NCI-H1436 (cell line): ENCODE results near the gene BCL2L12.

Experiments used
- DNase-seq: peaks from one replicate; lab custom pipeline; 2025; lab: John Stamatoyannopoulos, UW

Gene BCL2L12

DNA sequence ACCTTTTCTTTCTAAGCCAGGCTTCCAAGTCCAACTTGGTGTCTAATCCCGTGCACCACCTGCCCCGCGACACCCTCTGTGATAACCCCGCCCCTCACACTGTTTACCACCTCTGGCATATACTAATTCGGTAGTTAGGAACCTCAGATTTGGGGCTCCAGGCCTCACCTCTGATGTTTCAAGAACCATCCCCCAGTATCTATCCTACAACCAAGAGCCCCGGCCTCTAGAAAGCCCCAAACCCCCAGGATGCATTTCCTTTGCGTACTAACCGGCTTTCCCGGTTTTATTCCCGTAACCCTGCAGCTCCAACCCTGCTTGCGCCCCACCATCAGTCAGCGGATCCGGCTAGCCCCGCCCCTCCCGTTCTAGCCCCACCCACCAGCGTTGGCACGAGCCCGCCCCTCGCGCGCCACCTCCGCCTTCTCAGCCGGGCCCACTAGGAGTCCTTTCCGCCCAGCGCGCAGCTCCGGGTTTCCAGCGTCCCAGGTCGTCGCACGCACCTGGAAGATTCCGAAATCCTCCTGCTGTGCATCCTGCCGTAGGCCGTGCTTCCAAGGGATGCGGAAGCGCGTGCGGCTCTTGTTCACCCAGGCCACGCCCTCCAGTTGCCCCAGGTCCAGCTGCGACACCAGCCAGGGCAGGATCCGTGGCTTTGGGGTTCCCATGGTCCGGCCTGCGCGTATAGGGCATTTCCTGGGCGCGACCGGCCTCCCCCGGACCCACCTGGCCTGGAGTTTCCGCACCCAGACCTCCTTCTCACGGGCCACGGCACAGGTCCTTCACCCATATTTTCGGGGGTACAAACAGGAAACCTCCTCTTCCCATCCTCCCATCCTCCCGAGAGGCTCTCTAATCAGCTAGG is 1.3 kb upstream of the BCL2L12 start:
- peak; percentile 86 for DNase-seq

DNA sequence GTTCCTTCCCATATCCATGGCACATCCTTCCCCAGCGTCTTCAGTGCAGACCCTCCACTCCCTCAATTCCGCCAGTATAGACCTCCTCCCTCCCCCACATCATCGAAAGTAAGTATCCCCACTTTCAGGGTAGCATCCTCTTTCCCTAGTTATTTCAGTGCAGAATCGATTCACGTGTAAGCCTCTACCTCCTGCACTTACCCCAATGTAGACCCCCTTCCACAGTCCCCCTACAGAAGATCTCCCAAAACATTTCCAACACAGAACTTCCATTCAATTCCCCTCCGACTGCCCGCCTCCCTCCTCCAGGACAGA is 740 bp upstream of the BCL2L12 start:
- no peak for DNase-seq

GRCh38 chr19:49666120-49666444 is 349 bp downstream of the BCL2L12 start:
- no peak for DNase-seq

- no peak for DNase-seq
Measured at GRCh38 chr19:49667473-49667872, 1.7 kb downstream of the BCL2L12 start.

DNA sequence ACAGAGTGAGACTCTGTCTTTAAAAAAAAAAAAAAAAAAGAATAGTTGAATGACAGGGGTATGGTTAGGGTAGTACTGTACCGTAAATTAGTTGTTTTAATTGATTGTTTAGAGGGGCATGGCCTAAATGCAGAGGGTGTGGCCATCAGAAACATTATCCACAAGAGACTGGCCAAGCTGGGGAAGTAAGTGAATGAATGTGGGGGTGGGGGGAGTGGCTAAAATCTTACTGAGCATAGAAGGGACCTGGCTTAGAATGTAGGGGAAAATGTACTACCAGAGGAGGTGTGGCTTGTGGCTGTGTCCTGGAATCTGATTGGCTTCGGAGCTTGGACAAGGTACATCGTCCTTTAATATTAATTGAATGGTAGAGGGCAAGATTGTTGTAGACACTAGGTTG is 3.8 kb downstream of the BCL2L12 start:
- DNase-seq: no peak

DNA sequence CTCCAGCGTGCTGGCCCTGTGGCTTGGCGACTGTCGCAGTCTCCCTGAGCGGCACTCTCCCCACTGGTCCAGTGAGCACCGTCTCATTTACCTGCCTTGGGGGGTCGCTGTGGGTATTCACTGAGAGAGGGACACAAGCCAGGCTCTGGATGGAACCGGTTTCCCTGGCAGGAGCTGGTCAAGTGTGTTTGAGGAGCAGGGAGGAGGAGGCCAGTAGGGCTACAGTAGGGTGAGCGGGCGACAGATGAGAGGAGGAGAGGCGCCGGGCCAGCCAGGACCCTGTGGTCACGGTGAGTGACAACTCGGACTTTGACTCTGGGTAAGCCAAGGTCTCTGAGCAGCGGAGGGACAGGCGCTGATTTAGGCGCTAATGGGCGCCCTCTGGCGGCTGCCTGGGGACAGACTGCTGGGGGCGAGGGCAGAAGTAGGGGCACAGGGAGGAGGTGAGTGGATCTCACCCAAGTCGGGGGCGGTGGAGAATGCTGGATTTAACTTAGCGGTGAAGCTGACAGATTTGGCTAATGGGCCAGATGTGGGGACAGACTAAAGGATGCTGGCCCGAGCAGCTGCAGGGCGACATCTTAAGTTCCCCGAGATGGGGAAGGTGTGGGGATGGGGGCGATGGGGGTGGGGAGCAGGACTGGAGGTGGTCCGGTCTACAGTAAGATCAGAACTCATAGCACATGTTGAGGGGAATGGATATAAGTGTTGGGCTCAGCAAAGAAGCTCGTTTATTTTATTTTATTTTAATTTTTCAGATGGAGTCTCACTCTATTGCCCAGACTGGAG is 6.6 kb downstream of the BCL2L12 start:
- DNase-seq: peak; percentile 84

- DNase-seq: peak; percentile 95
Measured at GRCh38 chr19:49676136-49676783, 10.5 kb downstream of the BCL2L12 start.

GRCh38 chr19:49676784-49677230 is 11.1 kb downstream of the BCL2L12 start:
- peak; percentile 100 for DNase-seq

- peak; percentile 60 for DNase-seq
Measured at GRCh38 chr19:49677231-49677900, 11.6 kb downstream of the BCL2L12 start, which contains the start of gene PRMT1. PRMT1 (plus strand) TSS chr19:49677271; CDS start chr19:49677281, 10 bp downstream.

DNA sequence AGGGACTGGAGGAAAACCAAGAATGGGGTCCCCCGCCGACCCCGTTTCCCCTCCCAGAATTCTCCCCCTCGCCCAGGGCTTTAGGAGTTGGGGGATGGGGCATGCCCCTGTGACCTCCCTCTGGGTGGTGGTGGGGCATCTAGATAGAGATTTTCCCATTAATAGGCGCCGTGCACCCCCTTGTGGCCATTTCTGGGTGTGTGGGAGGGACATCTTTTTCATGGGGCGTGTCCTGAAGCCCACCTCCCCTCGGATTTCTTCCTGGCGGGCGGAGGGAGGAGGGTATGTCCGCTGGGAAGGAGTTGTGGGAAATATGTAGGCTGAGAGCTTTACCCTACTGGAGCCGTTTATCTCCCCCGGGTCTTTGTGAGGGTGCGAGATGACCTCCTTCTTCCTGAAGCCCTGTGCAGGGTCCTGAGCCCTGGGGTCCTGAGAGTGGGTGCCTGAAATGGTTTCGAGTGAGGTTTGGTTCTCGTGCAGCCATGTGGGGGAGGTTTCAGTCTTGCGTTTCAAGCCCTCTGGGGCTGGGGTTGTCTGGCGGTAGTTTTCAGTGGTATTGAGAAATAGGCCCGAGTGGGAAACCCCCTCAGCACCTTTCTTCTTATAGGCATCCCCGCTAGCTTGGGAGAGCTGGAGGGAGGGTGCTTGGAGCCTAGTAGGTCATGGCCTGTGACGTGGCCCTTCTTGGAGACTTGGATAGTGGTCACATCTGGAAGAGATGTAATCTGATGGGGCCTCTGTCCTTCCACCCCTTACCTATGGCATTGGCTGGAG is 12.4 kb downstream of the BCL2L12 start:
- peak; percentile 68 for DNase-seq

GRCh38 chr19:49678985-49679770 is 13.4 kb downstream of the BCL2L12 start:
- DNase-seq: no peak

DNA sequence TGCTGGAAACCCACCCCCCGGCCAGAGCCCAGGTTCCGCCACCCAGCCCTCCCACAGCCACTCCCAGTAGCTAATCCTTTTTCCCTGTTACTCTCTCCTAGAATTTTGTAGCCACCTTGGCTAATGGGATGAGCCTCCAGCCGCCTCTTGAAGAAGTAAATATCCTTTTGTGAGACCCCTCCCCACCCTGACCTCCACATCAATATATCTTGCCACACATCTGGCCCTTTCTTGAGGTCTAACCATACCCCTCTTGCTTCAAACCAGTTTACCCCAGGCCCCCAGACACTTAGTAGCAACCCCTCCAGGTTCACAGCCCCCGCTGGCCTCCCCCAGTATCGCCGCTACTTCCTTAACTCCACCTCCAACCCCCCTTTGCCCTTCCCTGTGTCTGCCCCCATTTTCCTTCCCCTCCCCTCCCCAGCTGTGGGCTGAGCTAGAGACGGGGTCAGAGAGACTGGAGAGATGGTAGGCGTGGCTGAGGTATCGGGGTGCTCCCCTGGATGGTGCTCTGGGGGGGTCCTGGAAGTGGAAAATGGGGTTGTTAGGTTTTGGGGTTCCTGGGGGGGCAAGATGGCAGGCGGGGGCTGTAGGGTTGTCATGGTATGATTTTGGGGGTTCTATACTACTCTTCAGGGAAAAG is 14.2 kb downstream of the BCL2L12 start:
- no peak for DNase-seq

DNA sequence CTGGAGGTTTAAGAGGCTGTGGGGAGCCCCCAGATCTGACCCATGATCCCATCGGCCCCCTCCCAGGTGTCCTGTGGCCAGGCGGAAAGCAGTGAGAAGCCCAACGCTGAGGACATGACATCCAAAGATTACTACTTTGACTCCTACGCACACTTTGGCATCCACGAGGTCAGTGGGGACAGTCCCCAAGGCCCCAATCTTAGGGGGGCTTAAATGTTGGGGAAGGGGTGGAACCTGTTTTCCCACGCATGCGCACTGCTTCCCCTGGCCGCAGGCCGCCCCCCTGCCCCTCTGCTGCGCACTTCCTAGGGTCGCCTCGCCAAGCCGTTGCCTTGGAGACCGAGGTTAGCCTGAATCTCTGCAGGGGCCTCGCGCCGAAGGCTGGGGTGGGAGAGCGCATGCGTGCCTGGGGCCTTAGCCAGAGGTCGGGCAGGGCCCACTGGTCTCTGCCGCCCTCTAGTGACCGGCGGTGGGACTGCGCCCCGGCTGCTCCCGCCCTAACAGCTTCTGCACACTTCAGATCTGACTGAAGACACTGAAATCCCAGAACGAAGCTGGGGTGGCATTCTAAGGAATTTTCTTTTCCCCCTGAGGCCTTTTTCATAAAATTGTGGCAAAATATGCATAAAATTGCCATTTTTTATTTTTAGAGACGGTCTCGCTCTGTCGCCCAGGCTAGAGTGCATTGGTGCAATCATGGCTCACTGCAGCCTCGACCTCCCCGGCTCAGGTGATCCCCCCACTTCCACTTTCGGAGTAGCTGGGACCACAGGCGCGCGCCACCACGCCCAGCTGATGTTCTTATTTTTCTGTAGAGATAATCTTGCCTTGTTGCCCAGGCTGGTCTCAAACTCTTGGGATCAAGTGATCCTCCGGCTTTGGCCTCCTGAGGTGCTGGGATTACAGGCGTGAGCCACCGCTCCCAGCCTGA is 15.0 kb downstream of the BCL2L12 start:
- DNase-seq: peak; percentile 92

DNA sequence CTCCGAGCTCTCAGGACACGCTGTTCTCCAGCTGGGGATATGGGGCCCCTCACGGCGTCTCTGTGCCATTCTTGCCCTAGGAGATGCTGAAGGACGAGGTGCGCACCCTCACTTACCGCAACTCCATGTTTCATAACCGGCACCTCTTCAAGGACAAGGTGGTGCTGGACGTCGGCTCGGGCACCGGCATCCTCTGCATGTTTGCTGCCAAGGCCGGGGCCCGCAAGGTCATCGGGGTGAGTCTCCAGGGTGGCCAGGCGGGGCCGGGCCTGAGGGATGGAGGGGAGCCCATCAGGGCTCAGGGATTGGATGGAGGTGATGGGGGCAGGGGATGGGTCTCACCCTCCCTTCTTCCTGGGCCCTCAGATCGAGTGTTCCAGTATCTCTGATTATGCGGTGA is 16.1 kb downstream of the BCL2L12 start:
- DNase-seq: no peak

GRCh38 chr19:49682274-49682673 is 16.5 kb downstream of the BCL2L12 start:
- DNase-seq: no peak

DNA sequence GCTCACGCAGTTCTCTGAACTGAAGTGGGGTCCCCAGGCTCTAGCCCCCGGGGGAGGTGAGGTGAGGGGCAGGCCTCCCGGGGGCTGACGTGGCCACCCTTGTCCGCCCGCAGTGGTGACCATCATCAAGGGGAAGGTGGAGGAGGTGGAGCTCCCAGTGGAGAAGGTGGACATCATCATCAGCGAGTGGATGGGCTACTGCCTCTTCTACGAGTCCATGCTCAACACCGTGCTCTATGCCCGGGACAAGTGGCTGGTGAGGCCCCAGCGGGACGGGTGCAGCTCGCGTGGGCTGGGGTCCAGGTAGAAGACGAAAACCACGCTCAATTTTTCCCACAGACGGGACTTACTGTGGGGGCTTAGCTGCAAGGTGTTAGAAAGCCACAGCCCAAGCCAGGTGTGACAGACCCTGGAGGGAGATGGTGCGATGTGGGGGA is 18.1 kb downstream of the BCL2L12 start:
- no peak for DNase-seq

DNA sequence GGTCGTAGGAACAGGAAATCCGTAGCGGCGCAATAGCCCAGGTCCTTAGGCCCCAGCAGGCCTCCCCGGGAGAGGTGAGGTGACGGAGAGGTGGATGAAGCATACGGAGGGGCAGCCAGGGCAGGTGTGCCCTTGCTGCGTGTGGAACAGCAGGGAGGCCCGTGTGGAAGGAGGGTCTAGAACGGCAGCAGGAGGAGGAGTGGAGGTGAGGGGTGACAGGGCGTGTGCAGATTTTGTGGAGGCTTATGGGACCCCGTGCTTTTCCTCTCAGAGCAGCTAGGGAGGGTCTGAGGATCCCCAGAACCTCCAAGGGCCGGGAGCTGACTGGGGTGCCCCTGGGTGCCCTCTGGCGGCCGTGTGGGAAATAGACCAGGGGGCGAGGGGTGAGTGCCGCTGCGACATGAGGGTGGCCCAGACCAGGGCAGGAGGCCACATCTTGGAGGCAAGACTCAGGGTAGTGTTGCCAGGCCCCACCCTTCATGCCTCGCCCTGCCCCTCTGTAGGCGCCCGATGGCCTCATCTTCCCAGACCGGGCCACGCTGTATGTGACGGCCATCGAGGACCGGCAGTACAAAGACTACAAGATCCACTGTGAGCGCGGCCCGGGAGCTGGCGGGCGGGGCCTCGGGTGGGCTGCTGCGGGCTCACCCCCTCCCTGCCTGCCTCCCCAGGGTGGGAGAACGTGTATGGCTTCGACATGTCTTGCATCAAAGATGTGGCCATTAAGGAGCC is 18.7 kb downstream of the BCL2L12 start:
- no peak for DNase-seq

DNA sequence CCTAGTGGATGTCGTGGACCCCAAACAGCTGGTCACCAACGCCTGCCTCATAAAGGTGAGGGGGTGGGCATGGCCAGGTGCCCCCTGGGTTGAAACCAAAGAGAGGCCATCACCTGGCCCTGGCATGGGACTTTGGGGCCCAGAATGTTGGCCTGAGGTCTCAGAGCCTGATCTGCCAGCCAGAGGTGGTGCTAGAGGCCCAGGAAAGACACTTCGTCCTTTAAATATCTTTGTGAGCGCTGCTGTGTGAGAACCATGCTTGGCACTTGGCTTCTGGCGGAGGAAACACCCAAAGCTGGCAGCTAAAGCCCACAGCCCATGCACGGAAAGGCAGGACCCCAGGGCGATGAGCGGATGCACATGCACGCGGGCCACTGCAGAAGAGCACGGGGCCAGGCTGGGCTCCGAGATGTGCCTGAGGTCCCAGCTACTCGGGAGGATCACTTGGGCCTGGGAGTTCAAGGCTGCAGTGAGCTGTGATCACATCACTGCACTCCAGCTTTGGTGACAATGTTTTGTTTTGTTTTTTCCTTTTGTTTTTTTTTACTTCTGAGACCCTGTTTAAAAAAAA is 19.3 kb downstream of the BCL2L12 start:
- DNase-seq: no peak
